H9 (cell line): ENCODE measurements around the gene ADCY4. TPM values are rescaled to one million over a fixed set of nuclear protein-coding genes. Genes with fewer than 3 reads are reported as not detected.

Experiments used
- DNase-seq: peaks from one replicate; pipeline ENCODE4 v3.0.0-alpha.2; 2017
- H2AFZ ChIP-seq: one replicate; pipeline ENCODE4 v1.6.1; 2013; ENCODE audit warnings: mild to moderate bottlenecking, low read length, control low read depth, moderate library complexity
- H2AK5ac ChIP-seq: 2 replicates; pipeline ENCODE4 v1.6.1; 2013; ENCODE audit warnings: low read length, control low read depth, mixed read lengths; ENCODE audit not compliant: insufficient read length
- H2BK120ac ChIP-seq: one replicate; pipeline ENCODE4 v1.6.1; 2013; ENCODE audit warnings: low read depth, mild to moderate bottlenecking, low read length, control low read depth, inconsistent platforms; ENCODE audit not compliant: poor library complexity, severe bottlenecking
- H2BK12ac ChIP-seq: 2 replicates; pipeline ENCODE4 v1.6.1; 2013; ENCODE audit warnings: low read length, control low read depth, mixed read lengths, low read depth; ENCODE audit not compliant: insufficient read length
- H2BK15ac ChIP-seq: 2 replicates; pipeline ENCODE4 v1.6.1; 2013; ENCODE audit warnings: low read depth, low read length, control low read depth
- H2BK20ac ChIP-seq: one replicate; pipeline ENCODE4 v1.6.1; 2013; ENCODE audit warnings: low read depth, mild to moderate bottlenecking, low read length, control low read depth, inconsistent platforms; ENCODE audit not compliant: poor library complexity, severe bottlenecking
- H2BK5ac ChIP-seq: 2 replicates; pipeline ENCODE4 v1.6.1; 2013; ENCODE audit warnings: low read length, control low read depth, mixed read lengths; ENCODE audit not compliant: insufficient read length
- H3K14ac ChIP-seq: 2 replicates; pipeline ENCODE4 v1.6.1; 2013; ENCODE audit warnings: low read length, control low read depth; ENCODE audit not compliant: insufficient read depth
- H3K18ac ChIP-seq: 2 replicates; pipeline ENCODE4 v1.6.1; 2013; ENCODE audit warnings: low read depth, mild to moderate bottlenecking, mixed read lengths, low read length, control low read depth; ENCODE audit not compliant: insufficient read length
- H3K23ac ChIP-seq: 2 replicates; pipeline ENCODE4 v1.6.1; 2013; ENCODE audit warnings: low read length, control low read depth, mixed read lengths, low read depth; ENCODE audit not compliant: insufficient read length
- H3K23me2 ChIP-seq: 2 replicates; pipeline ENCODE4 v1.6.1; 2013; ENCODE audit warnings: low read depth, mild to moderate bottlenecking, mixed read lengths, low read length, control low read depth; ENCODE audit not compliant: insufficient read length, poor library complexity, severe bottlenecking
- H3K27ac ChIP-seq: 2 replicates; pipeline ENCODE4 v1.5.1; 2013; ENCODE audit warnings: low read length, control low read depth, mixed read lengths, low read depth; ENCODE audit not compliant: insufficient read length
- H3K27me3 ChIP-seq: 2 replicates; pipeline ENCODE4 v1.6.1; 2013; ENCODE audit warnings: low read length, control low read depth, inconsistent platforms; ENCODE audit not compliant: insufficient read depth
- H3K4ac ChIP-seq: 2 replicates; pipeline ENCODE4 v1.6.1; 2013; ENCODE audit warnings: low read depth, mild to moderate bottlenecking, control low read depth, inconsistent platforms, low read length, moderate library complexity
- H3K4me1 ChIP-seq: 2 replicates; pipeline ENCODE4 v1.6.1; 2013; ENCODE audit warnings: low read length, control low read depth, inconsistent platforms; ENCODE audit not compliant: insufficient read depth
- H3K4me2 ChIP-seq: 2 replicates; pipeline ENCODE4 v1.6.1; 2013; ENCODE audit warnings: low read length, control low read depth, mixed read lengths; ENCODE audit not compliant: insufficient read length, insufficient read depth
- H3K56ac ChIP-seq: 2 replicates; pipeline ENCODE4 v1.6.1; 2013; ENCODE audit warnings: low read depth, mild to moderate bottlenecking, mixed read lengths, low read length, control low read depth; ENCODE audit not compliant: insufficient read length
- H3K79me1 ChIP-seq: 2 replicates; pipeline ENCODE4 v1.6.1; 2013; ENCODE audit warnings: low read depth, mild to moderate bottlenecking, moderate library complexity, low read length, control low read depth, inconsistent platforms; ENCODE audit not compliant: insufficient read depth, poor library complexity, severe bottlenecking
- H3K79me2 ChIP-seq: 2 replicates; pipeline ENCODE4 v1.6.1; 2013; ENCODE audit warnings: low read length, control low read depth, inconsistent platforms; ENCODE audit not compliant: insufficient read depth
- H3K9ac ChIP-seq: 2 replicates; pipeline ENCODE4 v1.6.1; 2013; ENCODE audit warnings: low read length, control low read depth, mixed read lengths; ENCODE audit not compliant: insufficient read length; ENCODE audit errors: extremely low read depth
- H3K9me3 ChIP-seq: one replicate; pipeline ENCODE4 v1.6.1; 2013; ENCODE audit warnings: low read depth, low read length, inconsistent platforms; ENCODE audit not compliant: control insufficient read depth
- H3T11ph ChIP-seq: one replicate; pipeline ENCODE4 v1.6.1; 2013; ENCODE audit warnings: mild to moderate bottlenecking, low read length, control low read depth, inconsistent platforms
- H4K20me1 ChIP-seq: one replicate; pipeline ENCODE4 v1.6.1; 2013; ENCODE audit not compliant: control insufficient read depth, insufficient read length, insufficient read depth
- H4K5ac ChIP-seq: 2 replicates; pipeline ENCODE4 v1.6.1; 2013; ENCODE audit warnings: low read depth, mild to moderate bottlenecking, mixed read lengths, low read length, control low read depth; ENCODE audit not compliant: insufficient read length
- H4K8ac ChIP-seq: replicated peaks from 2 replicates; pipeline ENCODE4 v1.6.1; 2013; ENCODE audit warnings: low read length, control low read depth, mixed read lengths, low read depth; ENCODE audit not compliant: insufficient read length
- H4K91ac ChIP-seq: 2 replicates; pipeline ENCODE4 v1.6.1; 2013; ENCODE audit warnings: low read depth, mild to moderate bottlenecking, moderate library complexity, mixed read lengths, low read length, control low read depth; ENCODE audit not compliant: insufficient read length
- H3K27ac Mint-ChIP-seq, 3 experiments: 2 replicates in 2 of 3; 3 replicates in 1 of 3; pipeline ENCODE4 v1.8.0; 2020 to 2021; ENCODE audit warnings: mixed read lengths in 3 of 3, mild to moderate bottlenecking in 1 of 3, moderate library complexity in 1 of 3
- H3K27me3 Mint-ChIP-seq: 2 replicates; pipeline ENCODE4 v1.8.0; 2021; ENCODE audit warnings: low read depth, mild to moderate bottlenecking, moderate library complexity, mixed read lengths
- H3K36me3 Mint-ChIP-seq, 3 experiments: 2 replicates in 2 of 3; 3 replicates in 1 of 3; pipeline ENCODE4 v1.8.0; 2020 to 2021; ENCODE audit warnings: low read depth in 3 of 3, mixed read lengths in 3 of 3; ENCODE audit not compliant: insufficient read depth in 1 of 3
- H3K4me1 Mint-ChIP-seq, 2 experiments: 2 replicates each; pipeline ENCODE4 v1.8.0; 2020; ENCODE audit warnings: mixed read lengths in 2 of 2
- H3K4me3 Mint-ChIP-seq, 2 experiments: 2 replicates in 1 of 2; 3 replicates in 1 of 2; pipeline ENCODE4 v1.8.0; 2020 to 2021; ENCODE audit warnings: mild to moderate bottlenecking in 2 of 2, mixed read lengths in 2 of 2, moderate library complexity in 1 of 2
- H3K9me3 Mint-ChIP-seq, 2 experiments: 2 replicates in 1 of 2; 3 replicates in 1 of 2; pipeline ENCODE4 v1.8.0; 2020; ENCODE audit warnings: mild to moderate bottlenecking in 2 of 2, mixed read lengths in 2 of 2, moderate library complexity in 1 of 2
- CTCF ChIP-seq: fragments of 200-600 bp; sonication (generic); conservative IDR thresholded peaks from 3 replicates; pipeline ENCODE4 v1.8.0; 2021; ENCODE audit warnings: antibody characterized with exemption, mild to moderate bottlenecking
- WGBS: extraction: QIAGEN DNeasy Blood & Tissue Kit; methylation state at CpG from one replicate; pipeline ENCODE4 v1.1.7; 2013; ENCODE audit warnings: missing lambda C conversion rate, low lambda C conversion rate, mixed read lengths; ENCODE audit not compliant: insufficient read length; ENCODE audit errors: extremely low coverage; 5-methylcytosine and 5-hydroxymethylcytosine counted together
- total RNA-seq: library from RNA; stranded (reverse); gene quantifications from 2 replicates; pipeline ENCODE4 v1.2.1, GENCODE V29; 2021

ADCY4 gene
- total RNA-seq, 1 experiment from 2014 or later, result 0.09 TPM

GRCh38 chr14:24311837-24312615 is 22.8 kb downstream of the ADCY4 start:
- no peak overlapping the region for H3T11ph ChIP-seq
- H2BK20ac ChIP-seq, result no peak overlapping the region
- H3K4ac ChIP-seq, result no peak overlapping the region
- no peaks in the 10 kb centered on the region for H3K4me1 ChIP-seq
- no peak overlapping the region for H3K18ac ChIP-seq
- Mint-ChIP-seq H3K4me3 (no peak overlapping the region), H3K9me3 (no peaks in the 10 kb centered on the region), H3K27me3 (peaks cover 11% of the 10 kb centered on the region), H3K27ac (no peak overlapping the region), H3K36me3 (peaks cover 3 to 29% (median 11%) of the 10 kb centered on the region in 3 experiments; a peak in 6 of 7 replicates), H3K4me1 (peaks cover 5 to 6% of the 10 kb centered on the region in 2 experiments; a peak in 3 of 4 replicates)
- DNase-seq, result no peak
- H3K27ac ChIP-seq, result no peak overlapping the region
- no peak overlapping the region for H4K8ac ChIP-seq
- H3K23ac ChIP-seq, result no peak overlapping the region
- TF ChIP-seq CTCF, result no peak
- no peak overlapping the region for H3K56ac ChIP-seq
- no peak overlapping the region for H2BK12ac ChIP-seq
- H4K91ac ChIP-seq, result no peak overlapping the region
- H4K5ac ChIP-seq, result no peak overlapping the region
- no CpG with 5 or more reads among the region's 1 CpG for WGBS
- no peaks in the 10 kb centered on the region for H3K9me3 ChIP-seq
- no peaks in the 10 kb centered on the region for H3K79me2 ChIP-seq
- no peak overlapping the region for H3K14ac ChIP-seq
- no peak overlapping the region for H3K4me2 ChIP-seq
- H2BK15ac ChIP-seq, result no peak overlapping the region
- H3K9ac ChIP-seq, result no peak overlapping the region
- H3K79me1 ChIP-seq, result no peaks in the 10 kb centered on the region
- no peak overlapping the region for H2BK120ac ChIP-seq
- H2BK5ac ChIP-seq, result no peak overlapping the region
- H3K23me2 ChIP-seq, result no peaks in the 10 kb centered on the region
- H2AFZ ChIP-seq, result no peak overlapping the region
- H2AK5ac ChIP-seq, result no peak overlapping the region
- H3K27me3 ChIP-seq, result no peaks in the 10 kb centered on the region
- H4K20me1 ChIP-seq, result no peaks in the 10 kb centered on the region
